HG03460 (cell line): ENCODE results near the gene SPTLC2.

Experiments
- ATAC-seq: cut with Tn5 transposase; IDR thresholded peaks from one replicate; pipeline ENCODE4 v1.9.1; 2021; ENCODE audit not compliant: unreplicated experiment

SPTLC2 gene

GRCh38 chr14:77508249-77508648 is 108.2 kb downstream of the SPTLC2 start:
- no peak for ATAC-seq

DNA sequence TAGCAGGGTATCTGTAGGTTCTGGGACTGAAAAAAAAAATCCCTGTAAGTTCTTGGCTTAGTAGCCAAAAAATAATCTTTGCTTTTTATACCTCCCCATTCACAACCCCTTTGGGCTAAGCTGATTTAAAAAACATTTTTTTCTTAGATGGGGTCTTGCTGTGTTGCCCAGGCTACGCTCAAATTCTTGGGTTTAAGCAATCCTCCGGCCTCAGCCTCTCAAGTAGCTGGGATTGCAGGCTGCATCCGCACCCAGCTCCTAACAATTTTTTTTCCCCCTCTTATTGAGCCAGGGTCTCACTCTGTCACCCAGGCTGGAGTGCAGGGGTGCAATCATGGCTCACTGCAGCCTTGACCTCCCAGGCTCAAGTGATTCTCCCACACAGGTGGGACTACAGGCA is 108.7 kb downstream of the SPTLC2 start:
- no peak for ATAC-seq

GRCh38 chr14:77505031-77505430 is 111.4 kb downstream of the SPTLC2 start:
- ATAC-seq, result no peak

DNA sequence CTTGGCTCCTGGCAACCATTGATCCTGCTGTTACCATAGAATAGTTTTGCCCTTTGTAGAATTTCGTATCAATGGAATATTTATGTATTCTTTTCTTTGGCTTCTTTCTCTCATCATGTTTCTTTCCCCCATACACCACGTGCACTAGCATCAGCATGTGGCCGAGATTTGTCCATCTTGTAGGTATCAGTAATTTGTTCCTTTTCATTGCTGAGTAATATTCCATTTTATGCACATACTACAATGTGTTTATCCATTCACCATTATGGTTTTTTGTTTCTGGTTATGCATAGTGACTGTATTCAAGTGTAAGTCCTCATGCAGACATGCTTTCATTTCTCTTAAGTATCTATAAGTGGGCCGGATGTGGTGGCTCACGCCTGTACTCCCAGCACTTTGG is 113.3 kb downstream of the SPTLC2 start:
- ATAC-seq, result no peak

GRCh38 chr14:77502109-77502782 is 114.2 kb downstream of the SPTLC2 start:
- ATAC-seq, result no peak

- peak; percentile 32 for ATAC-seq
Observed at GRCh38 chr14:77498984-77499527, 117.4 kb downstream of the SPTLC2 start.

DNA sequence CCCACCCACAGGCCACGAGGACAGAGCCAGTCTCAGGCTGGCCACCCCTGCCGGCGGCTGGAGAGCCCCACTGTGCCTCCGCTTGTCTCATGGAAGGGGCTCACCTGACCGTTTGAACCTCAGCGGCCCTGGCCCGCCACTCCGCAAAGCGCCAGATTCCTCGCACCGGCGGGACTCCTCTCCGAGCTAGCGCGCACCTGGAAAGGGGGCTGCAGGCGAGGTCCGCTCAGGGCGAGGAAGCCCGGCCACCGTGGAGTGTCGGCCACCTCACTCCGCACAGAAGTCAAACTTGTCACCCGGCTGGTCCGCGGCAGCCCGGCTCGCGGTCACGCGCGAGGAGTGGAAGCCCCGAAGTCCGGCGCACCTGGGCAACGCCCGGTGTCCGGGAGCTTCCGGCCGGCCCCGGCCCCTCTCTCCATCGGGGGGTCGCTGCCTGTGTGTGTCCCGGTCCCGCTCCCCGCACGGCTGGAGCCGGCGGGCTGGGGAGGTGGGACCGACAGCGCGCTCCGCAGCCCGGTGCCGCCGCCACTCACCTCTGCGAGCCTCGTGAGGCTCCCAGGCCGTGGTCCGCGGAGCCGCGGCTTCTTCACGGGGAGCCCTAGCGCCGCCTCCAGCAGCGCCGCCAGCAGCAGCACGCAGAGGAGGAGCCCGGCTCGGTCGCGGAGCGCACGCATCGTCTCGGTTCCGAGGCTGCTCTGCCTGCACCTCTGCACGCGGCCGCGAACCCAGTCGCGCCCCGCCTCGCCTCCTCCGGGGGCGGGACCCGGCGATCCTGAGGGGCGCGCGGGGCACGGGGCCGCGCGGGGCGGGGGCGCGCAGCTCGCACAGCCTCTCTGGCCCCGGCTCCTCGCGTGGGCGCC is 118.1 kb downstream of the SPTLC2 start, which contains the start of gene ISM2:
ISM2 (minus strand) TSS at position 697 of the 860 bp plus-strand sequence; CDS start at position 674, 23 bp downstream.
- ATAC-seq, result peak; percentile 57

GRCh38 chr14:77495334-77495733 is 121.1 kb downstream of the SPTLC2 start:
- ATAC-seq, result no peak

GRCh38 chr14:77491056-77491455 is 125.4 kb downstream of the SPTLC2 start:
- no peak for ATAC-seq

- ATAC-seq, result no peak
Observed at GRCh38 chr14:77490347-77490986, 126.0 kb downstream of the SPTLC2 start.

DNA sequence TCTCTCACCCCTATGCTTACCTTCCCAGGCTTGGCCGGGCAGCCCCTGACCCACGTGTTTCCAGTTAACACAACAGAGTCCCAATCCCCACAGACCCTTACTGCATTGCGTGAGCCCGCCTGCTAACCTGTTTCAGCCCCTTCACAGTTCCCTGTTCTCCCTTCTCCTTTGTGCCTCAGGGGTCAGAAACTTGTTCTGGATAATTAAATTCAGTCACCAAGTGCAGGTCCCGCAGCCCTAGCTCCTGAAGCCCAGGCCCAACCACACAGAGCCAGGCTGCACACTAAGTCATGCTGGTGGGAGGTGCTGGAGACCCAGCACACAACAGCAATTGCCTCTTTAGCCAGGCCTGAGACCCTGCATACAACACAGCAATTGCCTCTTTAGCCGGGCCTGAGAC is 127.4 kb downstream of the SPTLC2 start:
- ATAC-seq, result no peak

- no peak for ATAC-seq
Observed at GRCh38 chr14:77488558-77488957, 127.9 kb downstream of the SPTLC2 start.

- ATAC-seq, result no peak
Observed at GRCh38 chr14:77485901-77486678, 130.3 kb downstream of the SPTLC2 start.

DNA sequence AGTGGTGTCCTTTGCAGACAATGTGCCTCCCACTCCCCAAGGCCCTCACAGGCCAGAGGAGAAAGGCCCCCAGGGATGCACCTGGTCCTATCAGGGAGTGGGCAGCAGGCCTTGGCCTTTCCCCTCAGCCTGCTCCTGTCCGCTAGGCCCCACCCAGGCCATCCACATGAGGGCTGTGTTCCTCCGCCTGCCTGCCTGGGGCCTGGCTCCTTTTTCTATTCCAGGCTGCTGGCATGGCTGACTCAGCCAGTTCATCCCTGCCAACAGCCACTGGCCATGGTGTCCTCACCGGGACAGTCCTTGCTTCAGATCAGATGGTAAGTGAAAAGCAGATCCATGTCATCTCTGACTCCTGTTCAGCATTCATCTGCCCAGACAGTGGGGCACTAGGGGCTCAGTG is 131.2 kb downstream of the SPTLC2 start:
- ATAC-seq, result no peak

DNA sequence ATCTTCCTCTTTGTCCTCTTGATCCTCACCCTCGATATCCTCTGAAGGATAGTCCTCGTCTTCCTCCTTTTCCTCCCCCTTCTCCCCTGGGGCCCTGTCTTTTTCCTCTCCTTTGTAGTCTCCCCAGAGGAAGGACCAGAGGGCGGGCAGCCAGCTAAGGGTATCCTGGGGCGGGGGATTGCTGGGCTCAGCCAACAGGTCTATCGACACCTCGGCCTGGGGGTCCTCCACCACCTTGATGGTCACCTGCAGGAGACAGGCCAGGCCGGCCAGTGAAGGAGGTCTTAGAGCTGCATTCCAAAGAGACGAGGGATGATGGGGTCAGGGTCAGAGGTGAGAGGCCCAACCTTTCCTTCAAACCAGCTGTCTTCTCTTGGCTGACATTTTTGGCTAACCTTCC is 134.0 kb downstream of the SPTLC2 start:
- no peak for ATAC-seq

- peak; percentile 95 for ATAC-seq
Observed at GRCh38 chr14:77478796-77479195, 137.6 kb downstream of the SPTLC2 start.

- no peak for ATAC-seq
Observed at GRCh38 chr14:77478029-77478428, 138.4 kb downstream of the SPTLC2 start.

- ATAC-seq, result no peak
Observed at GRCh38 chr14:77475432-77476115, 140.9 kb downstream of the SPTLC2 start.

DNA sequence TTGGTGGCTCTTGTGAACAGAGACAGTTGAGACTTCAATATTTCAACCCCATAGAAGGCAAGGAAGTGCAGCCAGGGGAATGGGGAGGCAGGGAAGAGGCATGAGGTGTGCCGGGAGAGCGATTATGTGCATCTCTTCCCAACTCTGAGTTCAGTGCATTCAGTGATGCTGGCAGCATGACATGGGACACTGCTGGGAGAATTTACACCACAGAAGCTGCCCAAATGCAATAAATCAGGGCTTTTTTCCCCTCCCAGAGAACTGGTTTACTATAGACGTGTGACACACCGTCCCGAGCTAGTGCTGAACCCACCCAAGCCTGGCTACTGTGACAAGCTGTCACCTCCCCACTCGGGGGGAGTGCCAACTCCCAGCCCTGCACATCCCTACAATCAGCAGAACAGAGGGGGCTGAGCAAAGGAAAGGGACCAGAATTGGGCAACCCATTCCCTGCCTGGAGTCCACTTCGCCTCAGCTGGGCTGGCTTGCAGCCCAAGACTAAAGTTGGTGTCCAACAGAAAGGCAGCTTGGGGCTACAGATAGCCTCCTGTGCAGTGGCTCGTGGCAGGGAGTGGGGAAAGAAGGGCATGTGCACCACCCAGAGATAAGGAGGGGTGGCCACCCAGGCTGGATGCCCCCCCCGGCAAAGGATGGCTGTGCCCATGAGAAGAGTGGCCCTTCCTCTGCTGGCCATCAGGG is 141.8 kb downstream of the SPTLC2 start:
- ATAC-seq, result no peak

DNA sequence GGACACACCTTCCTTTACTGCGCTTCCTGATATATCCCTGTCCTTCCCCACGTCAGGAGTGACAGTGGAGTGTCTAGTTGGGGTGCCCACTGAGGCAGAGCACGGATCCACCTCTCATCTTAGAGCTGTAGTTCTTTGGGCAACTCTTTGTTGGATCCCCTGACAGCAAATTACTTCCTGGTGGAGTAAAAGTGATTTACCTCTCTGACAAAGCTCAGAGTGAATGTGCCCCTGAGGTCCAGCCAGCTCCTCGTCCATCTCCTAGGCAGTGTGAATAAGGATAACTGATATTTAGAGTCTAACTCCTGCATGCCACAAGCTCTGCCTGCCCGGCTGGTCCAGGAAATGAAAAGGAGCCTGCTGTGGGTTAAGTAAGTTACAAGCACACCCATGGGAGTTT is 142.5 kb downstream of the SPTLC2 start:
- ATAC-seq, result no peak
